ENCODE results near the gene SLX4IP.

Gene SLX4IP

DNA sequence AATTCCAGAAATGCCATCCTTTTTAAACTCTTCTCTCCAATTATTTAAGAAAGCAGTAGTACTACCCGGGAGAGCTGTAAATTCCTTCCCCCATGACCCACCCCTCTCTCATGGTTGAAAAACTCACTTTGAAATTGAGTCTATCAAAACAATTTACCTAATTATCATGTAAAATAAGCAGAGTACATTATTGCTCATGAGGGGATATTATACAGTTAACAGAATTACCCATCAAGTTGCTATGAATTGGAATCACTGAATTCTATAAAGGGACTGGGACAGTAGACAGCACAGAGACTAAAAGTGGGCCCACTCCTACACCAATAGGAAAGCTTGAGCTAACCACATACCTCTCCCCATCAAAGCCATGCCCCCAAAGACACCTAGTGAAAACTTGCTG lies 222.3 kb downstream of the SLX4IP start:
- TF ChIP-seq, protein P1, sequence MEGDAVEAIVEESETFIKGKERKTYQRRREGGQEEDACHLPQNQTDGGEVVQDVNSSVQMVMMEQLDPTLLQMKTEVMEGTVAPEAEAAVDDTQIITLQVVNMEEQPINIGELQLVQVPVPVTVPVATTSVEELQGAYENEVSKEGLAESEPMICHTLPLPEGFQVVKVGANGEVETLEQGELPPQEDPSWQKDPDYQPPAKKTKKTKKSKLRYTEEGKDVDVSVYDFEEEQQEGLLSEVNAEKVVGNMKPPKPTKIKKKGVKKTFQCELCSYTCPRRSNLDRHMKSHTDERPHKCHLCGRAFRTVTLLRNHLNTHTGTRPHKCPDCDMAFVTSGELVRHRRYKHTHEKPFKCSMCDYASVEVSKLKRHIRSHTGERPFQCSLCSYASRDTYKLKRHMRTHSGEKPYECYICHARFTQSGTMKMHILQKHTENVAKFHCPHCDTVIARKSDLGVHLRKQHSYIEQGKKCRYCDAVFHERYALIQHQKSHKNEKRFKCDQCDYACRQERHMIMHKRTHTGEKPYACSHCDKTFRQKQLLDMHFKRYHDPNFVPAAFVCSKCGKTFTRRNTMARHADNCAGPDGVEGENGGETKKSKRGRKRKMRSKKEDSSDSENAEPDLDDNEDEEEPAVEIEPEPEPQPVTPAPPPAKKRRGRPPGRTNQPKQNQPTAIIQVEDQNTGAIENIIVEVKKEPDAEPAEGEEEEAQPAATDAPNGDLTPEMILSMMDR (IDR thresholded peaks at IDR 0.05; ENCODE audit: control insufficient read depth, extremely low read depth, insufficient read depth): no peak
- H3K4me3 ChIP-seq (ENCODE audit: low read depth, low read length): no peak overlapping the region
- DNase-seq (ENCODE audit: low read depth): no peak

DNA sequence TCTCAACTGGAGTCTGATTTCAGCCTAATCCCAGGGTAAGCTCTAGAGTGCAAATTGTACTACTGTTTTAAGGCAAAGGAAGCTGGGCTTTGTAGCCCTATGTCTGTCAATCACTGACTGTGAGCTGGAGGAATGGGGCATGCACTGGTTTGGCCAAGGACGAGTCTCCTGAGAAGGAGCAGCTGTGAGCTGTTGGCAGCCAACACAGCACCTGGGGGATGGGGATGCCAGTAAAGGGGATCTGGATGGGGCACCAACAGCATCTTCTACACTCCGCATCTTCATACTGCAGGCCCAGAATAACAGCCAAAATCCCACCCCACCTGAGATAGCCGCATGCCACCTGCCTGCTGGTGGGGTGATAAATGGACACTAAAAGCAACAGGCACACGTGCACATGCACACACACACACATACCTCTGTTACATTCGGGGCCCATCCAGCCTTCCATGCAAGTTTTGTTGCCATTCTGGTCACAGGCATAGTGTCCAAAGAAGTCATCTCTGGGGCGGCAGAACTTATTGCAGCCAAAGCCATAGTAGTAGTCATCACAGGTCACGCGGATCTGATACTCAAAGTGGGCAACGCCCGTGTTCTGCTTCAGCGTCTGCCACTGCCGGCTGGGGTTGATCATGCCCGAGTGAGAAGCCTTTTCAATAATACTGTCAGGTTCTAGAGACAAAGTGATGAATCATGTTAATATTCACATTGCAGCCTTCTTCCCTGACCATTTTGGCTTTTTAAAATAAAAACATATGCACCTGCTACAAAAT lies 223.1 kb downstream of the SLX4IP start:
- DNase-seq (ENCODE audit: low read depth): no peak
- TF ChIP-seq, protein P1 (IDR thresholded peaks at IDR 0.05; ENCODE audit: control insufficient read depth, extremely low read depth, insufficient read depth): no peak

DNA sequence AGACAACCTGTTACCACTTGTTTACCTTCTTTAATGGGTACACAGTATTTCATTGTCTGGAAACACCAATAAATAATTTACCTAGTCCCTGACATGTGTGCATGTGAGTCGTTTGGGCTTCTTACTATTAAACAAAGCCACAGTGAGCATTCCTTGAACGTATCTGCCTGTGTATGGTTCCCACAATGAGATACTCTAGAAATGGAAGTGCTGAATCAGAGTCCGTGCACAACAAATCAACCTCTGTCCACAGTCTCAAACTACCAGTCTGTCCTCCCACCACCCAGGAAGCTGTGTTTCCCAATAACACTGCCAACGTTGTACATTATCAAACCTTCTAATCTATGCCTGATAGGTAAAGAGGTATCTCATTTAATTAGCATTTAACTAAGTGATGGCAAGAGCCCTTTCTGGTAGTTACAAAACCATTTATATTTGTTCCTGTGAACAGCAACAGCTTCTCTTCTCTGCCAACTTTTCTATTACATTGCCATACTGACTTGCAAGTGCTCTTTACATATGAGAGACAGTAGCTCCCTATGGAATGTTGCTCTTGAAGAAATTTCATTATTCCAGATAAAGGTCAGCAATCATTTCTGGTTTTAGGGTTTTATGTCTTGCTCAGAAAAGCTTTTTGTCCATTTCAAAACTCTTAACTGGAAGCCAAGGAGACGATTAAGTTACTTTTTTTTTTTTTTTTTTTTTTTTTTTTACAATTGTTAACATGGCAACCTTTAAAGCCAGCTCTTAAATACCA lies 223.9 kb downstream of the SLX4IP start:
- no peak overlapping the region for H3K4me3 ChIP-seq (ENCODE audit: low read depth, low read length)
- TF ChIP-seq, protein P1 (IDR thresholded peaks at IDR 0.05; ENCODE audit: control insufficient read depth, extremely low read depth, insufficient read depth): no peak
- DNase-seq (ENCODE audit: low read depth): peak; percentile 91

More for the DNA sequence above, 223.1 kb downstream of the SLX4IP start:
- no peak overlapping the region for H3K4me3 ChIP-seq (ENCODE audit: low read depth, low read length)

DNA sequence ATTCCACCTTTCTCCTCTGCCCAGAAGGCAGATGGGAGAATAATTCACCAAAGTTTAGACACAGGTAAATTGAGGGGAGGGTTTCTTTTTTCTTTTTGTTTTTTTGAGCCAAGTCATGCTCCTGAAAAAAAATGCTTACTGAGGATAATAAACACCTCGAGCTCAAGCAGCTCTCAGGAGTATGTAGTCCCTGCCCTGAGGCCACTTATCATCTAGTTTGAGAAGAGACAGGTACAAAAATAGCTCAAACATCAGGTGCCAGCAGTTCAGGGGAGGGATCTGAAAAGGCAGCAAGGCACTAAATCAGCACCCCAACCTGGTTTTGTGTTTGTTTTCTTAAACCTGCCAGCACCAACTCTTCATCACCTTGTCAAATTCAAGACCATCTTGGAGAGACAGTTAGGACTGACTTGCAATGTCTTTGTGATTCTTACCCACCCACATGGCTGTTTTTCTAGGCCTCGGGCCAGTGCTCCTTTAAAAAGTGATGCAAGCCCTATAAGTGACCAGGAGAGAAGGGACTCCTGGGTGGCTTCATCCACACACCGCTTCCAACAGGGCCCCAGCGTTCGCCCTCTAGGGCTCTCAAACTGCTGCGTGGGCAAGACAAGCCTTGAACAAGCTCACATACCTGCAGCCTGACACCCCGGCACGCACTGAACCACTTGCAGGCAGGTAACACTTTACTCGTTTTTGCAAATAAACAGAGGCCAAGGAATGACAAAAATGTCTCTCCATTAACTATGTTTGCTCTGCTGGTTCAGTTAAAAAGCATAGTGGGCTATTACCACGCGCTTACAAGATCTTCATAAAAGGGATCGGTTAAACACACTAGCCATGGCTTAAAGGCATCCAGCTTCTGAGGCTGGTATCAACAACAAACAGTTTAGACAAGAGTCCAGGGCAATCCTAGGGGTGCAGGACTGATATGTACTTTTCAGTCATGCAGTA lies 224.8 kb downstream of the SLX4IP start:
- no peak for DNase-seq (ENCODE audit: low read depth)
- TF ChIP-seq, protein P1 (IDR thresholded peaks at IDR 0.05; ENCODE audit: control insufficient read depth, extremely low read depth, insufficient read depth): no peak
- no peak overlapping the region for H3K4me3 ChIP-seq (ENCODE audit: low read depth, low read length)

DNA sequence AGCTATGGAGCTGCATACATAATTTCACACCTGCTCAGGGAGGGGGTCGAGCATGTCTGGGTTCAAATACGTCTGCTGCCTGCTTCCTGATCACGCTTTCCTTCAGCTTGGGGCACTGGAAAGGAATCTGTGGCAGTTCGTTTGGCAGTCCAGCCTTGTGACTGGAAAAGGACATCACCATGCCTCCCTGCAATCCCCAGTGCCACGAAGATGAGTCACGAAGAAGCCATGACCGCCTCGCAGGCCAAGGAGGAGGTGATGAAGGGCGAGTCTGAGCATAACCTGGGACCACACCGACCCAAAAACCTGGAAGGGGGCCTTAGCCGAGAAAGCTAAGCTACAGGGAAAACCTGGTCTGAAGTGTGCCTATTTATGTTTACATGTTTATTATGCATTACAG lies 225.6 kb downstream of the SLX4IP start:
- DNase-seq (ENCODE audit: low read depth): no peak
- no peak overlapping the region for H3K4me3 ChIP-seq (ENCODE audit: low read depth, low read length)
- TF ChIP-seq, protein P1 (IDR thresholded peaks at IDR 0.05; ENCODE audit: control insufficient read depth, extremely low read depth, insufficient read depth): no peak

DNA sequence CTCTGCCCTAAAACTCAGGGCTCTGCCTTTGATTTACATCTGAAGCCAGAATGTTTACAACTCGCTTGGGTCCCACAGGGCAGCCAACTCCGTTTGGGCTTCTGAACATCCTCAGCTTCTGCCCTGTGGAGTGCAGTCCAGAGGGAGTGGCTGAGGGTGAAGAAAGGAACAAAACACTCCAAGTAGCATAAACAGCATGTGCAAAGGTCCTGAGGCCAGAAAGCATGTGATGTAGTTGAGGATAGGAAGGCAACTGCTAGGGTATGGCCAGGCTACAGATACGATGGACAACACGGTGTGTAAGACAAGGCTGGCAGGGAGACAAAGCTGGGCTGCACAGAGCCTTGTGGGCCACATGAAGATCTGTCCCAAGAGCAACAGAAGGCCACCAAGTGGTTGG lies 226.2 kb downstream of the SLX4IP start:
- DNase-seq (ENCODE audit: low read depth): no peak
- TF ChIP-seq, protein P1 (IDR thresholded peaks at IDR 0.05; ENCODE audit: control insufficient read depth, extremely low read depth, insufficient read depth): no peak

More for the DNA sequence above, 226.2 kb downstream of the SLX4IP start:
- no peak overlapping the region for H3K4me3 ChIP-seq (ENCODE audit: low read depth, low read length)

All from LNCaP clone FGC (cell line).